ENCODE results near the gene ENPP6.

GRCh38 chr4:184117662-184118199, 99.9 kb downstream of the ENPP6 start:
- TF ChIP-seq TAF1 (IDR thresholded peaks at IDR 0.05; ENCODE audit: low read depth, low read length) (no peak), POLR2AphosphoS5 (IDR thresholded peaks at IDR 0.05; ENCODE audit: low read depth, low read length) (no peak), POLR2A (IDR thresholded peaks at IDR 0.05; ENCODE audit: low read depth, low read length) (no peak), SPI1 (IDR thresholded peaks at IDR 0.05; ENCODE audit: low read depth, low read length) (no peak)
